AG10803 (cell line): Measurements from ENCODE around the gene LRP1B.
A peak's percentile ranks its signal among the peaks of the same experiment; 100 is the strongest.

Experiments
- DNase-seq: peaks from one replicate; pipeline ENCODE4 v3.0.0; 2010; ENCODE audit warnings: low read depth
- H3K4me3 ChIP-seq: 2 replicates; pipeline ENCODE4 v1.5.1; 2011; ENCODE audit warnings: mild to moderate bottlenecking, low read length, control low read depth
- CTCF ChIP-seq: conservative IDR thresholded peaks from 2 replicates; pipeline ENCODE4 v1.5.1; 2011; ENCODE audit warnings: mild to moderate bottlenecking, low read length, control low read depth, inconsistent platforms

The LRP1B gene

GRCh38 chr2:140621583-140622362, 1509.0 kb downstream of the LRP1B start:
- H3K4me3 ChIP-seq: no peak overlapping the region
- no peak for DNase-seq
- TF ChIP-seq CTCF: no peak

- no peak for DNase-seq
- TF ChIP-seq CTCF: no peak
- no peak overlapping the region for H3K4me3 ChIP-seq
Measured at GRCh38 chr2:140604788-140605187, 1526.0 kb downstream of the LRP1B start.

GRCh38 chr2:140604096-140604495, 1526.7 kb downstream of the LRP1B start:
- no peak for TF ChIP-seq CTCF
- DNase-seq: no peak
- no peak overlapping the region for H3K4me3 ChIP-seq

GRCh38 chr2:140603416-140603815, 1527.4 kb downstream of the LRP1B start:
- no peak for TF ChIP-seq CTCF
- no peak for DNase-seq
- H3K4me3 ChIP-seq: no peak overlapping the region

GRCh38 chr2:140601801-140602200, 1529.0 kb downstream of the LRP1B start:
- no peak for DNase-seq
- TF ChIP-seq CTCF: no peak
- no peak overlapping the region for H3K4me3 ChIP-seq

- TF ChIP-seq CTCF: no peak
- H3K4me3 ChIP-seq: no peak overlapping the region
- DNase-seq: no peak
Measured at GRCh38 chr2:140601342-140601741, 1529.5 kb downstream of the LRP1B start.

- DNase-seq: peak; percentile 13
- no peak for TF ChIP-seq CTCF
- no peak overlapping the region for H3K4me3 ChIP-seq
Measured at GRCh38 chr2:140600116-140600515, 1530.7 kb downstream of the LRP1B start.
